ENCODE results near the gene JMJD8.
A peak's percentile ranks its signal among the peaks of the same experiment; 100 is the strongest.
"Not testable (repeated sequence)": the region's sequence is repeated elsewhere in the genome, so short reads cannot be mapped to it uniquely, and the experiment has no call there.

The JMJD8 gene

DNA sequence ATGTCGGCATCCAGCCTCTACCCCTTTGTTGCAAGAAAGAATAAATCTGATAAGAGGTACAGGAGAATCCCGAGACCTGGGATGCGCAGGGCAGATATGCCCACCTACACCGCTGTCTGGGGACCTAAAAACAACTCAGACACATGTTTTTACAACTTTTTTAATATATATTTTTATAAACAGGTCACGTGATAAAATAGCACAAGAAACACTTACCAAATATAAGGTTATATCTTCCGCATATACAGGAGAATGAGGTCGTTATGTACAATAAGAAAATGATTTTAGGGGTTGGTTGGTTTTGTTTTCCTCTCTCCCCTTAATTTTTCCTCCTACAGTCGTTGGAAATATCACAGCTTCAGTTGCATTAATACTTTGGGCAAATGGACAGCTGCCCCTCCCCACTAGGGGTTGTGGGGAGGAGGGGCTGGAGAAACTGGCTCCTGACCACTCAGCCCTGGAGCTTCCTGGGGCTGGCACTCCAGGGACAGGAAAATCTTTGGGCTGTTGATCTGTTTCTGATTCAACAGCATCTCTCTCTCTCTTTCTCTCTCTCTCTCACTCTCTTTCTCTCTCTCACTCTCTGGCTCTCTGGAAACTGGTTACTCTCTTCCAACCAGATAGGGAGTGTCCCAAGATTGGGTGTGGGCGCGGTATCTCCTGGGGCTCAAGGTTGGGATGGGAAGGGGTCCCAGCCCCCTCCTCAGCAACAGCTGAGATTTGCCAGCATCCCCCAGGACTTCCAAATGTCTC is 8.4 kb upstream of the JMJD8 start:
- no peak for DNase-seq (ENCODE audit: low spot score)

DNA sequence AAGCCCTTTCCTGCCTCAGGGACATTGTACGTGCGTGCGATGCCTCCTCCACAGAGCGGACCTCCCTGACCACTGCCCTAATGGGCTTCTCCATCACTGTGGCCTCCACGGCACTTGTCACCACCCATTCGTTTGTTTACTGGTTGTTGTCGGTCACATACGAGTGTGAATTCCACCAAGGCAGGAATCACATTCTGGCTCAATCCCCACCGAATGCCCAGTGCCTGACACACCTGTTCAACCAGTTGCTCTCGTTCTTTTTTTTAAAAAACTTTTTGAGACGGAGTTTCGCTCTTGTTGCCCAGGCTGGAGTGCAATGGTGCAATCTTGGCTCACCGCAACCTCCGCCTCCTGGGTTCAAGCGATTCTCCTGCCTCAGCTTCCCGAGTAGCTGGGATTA is 7.1 kb upstream of the JMJD8 start:
- not testable (repeated sequence) for DNase-seq (ENCODE audit: low spot score)

DNA sequence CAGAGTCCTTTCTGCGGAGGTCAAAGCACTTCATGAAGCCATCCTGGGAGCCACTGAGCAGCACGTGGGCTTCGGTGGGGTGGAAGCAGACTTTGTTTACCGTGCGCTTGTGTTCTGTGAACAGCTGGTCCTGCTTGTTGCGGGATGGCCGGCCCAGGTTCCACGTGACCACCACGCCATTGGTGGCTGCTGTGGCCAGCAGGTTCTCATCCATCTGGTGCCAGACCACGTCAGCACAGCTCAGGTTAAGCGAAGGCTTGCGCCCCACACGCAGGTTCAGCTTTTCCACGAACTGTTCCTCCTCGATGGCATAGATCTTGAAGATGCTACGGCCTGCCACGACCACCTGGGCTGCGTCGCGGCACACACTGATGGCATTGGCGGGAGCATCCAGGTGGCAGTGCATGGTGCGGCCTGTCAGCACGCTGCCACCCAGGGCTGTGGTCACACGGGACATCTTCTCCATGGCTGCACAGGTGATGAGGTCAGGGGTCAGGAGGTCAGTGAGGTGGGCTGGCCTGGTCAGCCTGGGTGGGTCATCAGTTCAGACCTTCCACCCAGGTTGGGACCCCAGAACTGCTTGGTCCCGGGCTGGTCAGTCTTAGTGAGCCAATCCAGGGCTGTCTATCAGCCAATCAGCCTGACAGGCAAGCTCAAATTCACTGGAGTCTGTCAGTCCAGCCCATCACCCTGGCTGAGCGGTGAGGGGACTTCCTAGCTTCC is 5.2 kb upstream of the JMJD8 start:
- no peak for DNase-seq (ENCODE audit: low spot score)

DNA sequence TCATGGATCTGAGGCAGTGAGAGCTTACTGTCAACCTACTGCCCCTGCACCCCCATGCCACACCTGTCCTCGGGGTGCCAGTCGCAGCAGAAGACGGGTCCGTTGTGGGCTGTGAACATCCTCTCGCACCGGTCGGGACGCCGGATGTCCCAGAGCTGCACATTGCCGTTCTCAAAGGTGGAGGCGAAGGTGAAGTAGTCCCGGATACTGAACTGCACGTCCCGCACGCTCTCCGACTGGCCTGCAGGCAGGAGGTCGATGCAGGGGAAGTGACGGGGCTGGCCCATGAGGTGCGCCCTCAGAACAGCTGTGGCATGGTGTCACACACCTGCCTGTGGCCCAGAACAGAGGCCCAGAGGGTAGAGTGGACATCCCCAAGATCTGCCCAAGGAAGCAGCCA is 3.4 kb upstream of the JMJD8 start:
- DNase-seq (ENCODE audit: low spot score): no peak

DNA sequence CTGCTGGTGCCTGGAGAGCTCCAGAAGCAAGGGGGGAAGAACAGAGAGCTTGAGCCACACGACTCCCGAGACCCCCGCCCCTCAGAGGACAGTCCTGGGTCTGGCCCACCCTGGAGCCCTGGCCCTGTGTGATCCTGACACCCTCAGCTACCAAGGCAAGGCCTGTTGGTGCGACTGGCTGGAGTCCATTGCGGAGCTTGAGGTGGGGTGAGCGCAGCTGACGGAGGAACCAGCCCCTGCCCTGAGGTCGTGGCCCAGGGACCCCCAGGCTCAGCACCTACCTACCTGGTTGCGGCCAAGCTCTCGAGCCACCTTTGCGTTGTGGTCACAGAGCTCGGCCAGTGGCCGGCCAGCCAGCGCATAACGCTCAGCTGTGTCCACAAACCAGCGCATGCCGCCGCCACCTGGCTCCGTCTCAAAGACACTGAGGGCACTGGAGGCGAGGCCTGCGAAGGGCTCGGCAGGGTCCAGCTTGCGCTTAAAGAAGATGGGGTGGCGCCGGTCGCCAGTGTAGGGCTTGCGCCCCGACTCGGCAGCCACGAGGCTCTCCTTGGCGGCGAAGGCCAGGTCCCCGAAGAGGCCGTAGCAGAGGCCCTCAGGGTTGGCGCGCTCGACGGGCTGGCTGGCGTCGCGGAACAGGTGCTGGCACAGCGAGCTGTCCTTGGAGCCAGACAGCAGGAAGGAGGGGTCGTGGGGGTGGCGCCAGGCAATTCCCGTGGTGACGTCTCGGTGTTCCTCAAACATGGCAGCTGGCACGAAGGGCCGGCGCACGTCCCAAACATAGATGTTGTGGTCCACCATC is 2.5 kb upstream of the JMJD8 start:
- no peak for DNase-seq (ENCODE audit: low spot score)

DNA sequence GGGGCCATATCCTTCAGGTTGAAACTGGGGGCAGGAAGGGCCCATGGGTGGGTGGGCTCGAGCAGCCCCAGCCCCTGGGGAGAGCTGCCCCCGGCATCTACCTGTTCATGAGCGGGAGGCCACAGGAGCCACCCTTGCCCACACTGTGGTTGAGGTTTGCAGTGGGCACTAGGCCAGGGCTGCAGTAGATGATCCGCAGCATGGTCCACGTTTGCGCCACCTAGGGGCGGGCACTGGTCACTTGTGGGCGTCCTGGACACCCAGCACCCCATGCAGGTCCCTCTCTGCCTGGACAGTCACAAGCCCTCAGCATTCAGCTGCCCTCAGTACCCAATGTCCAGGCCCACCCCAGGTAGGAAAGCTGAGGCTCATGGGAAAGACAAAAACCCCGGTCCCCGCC is 1.8 kb upstream of the JMJD8 start:
- no peak for DNase-seq (ENCODE audit: low spot score)

DNA sequence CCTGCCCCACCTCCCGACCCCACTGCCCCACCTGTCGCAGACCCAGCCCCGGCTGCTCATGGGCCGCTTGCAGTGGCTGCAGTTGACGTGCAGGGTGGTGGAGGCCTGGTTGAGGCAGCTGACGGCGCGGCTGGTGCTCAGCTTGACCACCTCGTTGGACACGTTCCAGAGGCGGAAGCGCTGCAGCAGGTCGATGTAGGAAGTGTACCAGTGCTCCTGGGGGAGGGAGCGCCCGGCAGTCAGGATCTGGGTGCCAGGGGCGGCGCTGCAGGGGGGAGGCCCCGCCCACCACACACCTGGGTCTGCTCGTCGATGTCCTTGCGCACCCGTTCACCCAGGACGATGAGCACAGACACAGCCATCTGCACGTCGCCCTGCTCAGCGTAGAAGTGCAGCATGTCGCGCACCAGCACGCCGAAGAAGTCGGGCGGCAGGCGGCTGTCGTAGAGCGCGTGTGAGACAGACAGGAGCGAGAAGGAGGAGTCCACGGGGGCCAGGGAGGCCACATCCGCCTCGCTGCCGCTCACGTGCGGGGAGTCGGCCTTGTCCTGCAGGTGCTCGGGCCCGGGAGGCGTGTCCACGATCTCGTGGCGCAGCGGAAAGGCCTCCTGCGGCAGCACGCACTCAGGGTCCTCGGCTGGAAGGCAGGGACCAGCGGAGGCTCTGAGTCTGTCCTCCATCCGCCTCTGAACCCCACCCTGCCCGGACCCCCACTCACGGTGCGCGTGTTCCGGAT is 995 bp upstream of the JMJD8 start:
- DNase-seq (ENCODE audit: low spot score): no peak

DNA sequence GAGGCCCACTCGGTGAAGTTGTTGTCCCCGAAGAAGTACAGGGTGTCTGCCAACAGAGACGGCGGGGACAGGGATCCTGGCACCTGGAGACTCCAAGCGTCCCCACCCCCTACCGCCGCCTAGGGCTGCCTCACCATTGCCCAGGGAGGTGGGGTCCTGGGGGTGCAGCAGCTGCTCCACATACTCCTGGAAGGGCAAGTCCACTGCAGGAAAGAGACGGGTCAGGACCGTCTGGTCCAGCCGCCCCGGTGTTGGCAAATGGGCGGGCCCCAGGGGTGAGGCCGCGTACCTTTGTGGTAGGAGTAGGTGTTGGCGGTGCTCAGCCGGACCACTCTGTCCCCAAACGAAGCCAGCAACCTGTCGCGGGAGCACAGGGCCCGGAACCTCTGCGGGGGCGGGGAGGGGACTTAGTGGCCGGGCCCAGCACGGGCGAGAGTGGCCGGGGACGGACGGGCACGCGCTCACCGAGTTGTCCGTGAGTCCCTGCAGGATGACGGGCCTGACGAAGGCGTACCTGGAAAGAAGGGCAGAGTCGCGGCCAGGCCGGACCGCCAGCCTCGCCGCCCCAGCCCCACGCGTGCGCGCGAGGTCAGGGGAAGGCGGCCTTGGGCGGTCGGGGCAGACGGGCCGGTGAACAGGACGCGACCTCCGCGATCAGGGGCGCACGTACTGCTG is 601 bp downstream of the JMJD8 start:
- DNase-seq (ENCODE audit: low spot score): no peak

DNA sequence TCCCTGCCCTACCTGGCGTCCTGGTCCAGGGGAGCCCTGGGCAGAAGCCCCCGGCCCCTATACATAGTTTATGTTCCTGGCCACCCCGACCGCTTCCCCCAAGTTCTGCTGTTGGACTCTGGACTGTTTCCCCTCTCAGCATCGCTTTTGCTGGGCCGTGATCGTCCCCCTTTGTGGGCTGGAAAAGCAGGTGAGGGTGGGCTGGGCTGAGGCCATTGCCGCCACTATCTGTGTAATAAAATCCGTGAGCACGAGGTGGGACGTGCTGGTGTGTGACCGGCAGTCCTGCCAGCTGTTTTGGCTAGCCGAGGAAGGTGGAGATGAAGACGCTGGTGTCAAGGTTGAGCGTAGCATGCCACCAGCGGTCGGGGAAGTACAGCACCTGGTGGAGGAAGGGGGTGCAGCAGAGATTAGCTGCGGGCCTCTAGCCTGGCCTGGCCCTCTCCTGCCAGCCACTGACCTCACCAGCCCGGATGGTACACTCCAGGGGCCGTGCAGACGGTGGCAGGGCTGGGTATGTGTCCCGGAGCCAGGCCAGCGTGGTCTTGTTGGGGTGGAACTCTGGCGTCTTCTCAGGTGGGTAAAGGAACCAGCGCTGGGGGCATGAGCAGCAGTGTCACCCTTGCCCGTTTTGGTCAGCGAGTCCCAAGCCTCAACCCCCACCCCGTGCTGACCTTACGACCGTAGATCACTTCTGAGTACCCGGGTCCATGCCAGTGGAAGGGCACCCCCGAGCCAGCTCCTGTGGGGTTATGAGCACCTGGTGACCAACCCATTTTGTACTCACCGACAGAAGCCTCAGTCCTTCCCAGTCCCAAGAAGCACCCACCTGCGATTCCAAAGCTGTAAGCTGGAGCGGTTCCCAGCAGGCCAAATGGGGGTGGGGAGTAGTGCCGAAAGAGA is 1.4 kb downstream of the JMJD8 start:
- DNase-seq (ENCODE audit: low spot score): no peak

DNA sequence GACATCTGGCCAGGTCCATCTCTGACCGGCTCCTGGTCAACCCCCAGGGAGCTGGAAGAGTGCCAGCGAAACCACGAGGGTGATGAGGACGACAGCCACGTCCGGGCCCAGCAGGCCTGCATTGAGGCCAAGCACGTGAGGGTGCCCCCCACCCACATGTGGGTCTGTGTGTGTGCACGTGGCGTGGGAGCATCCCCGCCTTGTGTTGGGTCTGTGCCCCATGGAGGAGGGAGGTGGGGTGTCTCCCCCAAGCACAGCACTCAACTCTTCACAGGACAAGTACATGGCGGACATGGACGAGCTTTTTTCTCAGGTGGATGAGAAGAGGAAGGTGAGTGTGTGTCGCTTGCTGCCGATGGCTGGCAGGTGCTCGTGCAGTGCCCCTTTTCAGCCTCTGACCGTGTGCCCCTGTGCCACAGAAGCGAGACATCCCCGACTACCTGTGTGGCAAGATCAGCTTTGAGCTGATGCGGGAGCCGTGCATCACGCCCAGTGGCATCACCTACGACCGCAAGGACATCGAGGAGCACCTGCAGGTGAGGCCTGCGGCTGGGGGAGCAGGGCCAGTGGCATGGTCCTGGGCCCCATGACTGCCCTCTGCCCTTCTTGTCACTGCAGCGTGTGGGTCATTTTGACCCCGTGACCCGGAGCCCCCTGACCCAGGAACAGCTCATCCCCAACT is 2.2 kb downstream of the JMJD8 start:
- no peak for DNase-seq (ENCODE audit: low spot score)

DNA sequence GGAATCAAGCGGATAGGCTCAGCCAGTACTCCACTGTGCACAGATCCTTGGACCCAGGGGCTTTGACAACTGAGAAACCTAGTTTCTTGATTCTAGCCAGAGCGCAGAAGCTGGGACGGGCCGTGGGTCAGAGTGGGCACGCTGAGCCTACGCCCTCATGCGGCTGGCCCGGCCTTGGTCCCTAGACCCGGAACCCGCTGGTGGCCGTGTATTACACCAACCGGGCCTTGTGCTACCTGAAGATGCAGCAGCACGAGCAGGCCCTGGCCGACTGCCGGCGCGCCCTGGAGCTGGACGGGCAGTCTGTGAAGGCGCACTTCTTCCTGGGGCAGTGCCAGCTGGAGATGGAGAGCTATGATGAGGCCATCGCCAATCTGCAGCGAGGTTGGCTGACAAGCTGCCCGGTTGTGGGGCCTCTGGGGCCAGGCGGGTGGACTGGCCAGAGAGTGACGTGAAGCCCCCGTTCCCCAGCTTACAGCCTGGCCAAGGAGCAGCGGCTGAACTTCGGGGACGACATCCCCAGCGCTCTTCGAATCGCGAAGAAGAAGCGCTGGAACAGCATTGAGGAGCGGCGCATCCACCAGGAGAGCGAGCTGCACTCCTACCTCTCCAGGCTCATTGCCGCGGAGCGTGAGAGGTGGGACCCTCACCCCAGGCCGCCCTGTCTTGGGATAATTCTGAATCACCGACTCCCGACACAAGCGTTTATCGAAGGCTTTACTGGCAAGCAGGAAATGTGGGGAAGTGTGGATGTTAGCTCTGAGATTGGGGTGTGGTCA is 3.0 kb downstream of the JMJD8 start:
- no peak for DNase-seq (ENCODE audit: low spot score)

DNA sequence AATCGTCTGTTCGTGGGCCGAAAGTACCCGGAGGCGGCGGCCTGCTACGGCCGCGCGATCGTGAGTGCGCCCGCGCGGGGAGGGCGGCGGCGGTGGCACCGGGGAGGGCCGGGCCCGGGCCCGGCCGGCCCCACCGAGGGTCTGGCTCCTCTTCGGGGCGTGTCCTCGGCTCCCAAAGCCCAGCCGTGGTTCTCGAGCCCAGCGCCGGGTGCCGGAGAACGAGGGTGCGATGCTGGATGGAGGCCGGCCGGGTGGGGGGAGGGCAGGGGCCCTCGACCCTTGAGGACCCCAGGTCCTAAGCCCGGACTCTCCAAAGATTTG is 3.5 kb downstream of the JMJD8 start:
- DNase-seq (ENCODE audit: low spot score): no peak

DNA sequence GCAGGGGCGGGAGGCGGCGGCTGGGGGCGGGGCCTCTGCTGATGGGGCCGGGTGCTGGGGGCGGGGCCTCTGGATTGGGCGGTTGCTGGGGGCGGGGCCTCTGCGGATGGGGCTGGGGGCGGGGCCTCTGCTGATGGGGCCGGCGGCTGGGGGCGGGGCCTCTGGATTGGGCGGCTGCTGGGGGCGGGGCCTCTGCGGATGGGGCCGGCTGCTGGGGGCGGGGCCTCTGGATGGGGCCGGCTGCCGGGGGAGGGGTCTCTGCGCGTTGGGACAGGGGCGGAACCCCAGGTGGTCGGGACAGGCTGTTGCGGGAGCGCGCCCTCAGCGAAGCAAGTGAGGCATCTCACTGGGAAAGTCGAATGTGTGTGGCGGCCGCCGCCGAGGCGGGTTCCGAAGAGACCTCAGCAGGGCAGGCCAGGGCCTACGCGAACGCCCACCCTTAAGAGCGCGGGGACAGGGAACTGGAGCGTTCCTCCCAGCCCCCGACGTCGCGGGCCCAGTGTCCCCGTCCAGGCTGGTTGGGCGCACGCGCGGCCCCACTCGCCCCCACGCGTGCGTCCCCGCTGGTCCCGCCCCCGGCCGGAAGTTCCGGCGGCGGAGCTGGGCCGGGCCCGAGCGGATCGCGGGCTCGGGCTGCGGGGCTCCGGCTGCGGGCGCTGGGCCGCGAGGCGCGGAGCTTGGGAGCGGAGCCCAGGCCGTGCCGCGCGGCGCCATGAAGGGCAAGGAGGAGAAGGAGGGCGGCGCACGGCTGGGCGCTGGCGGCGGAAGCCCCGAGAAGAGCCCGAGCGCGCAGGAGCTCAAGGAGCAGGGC is 4.1 kb downstream of the JMJD8 start, which contains the start of gene STUB1:
STUB1 (plus strand) TSS at position 597 of the 811 bp plus-strand sequence; CDS start at position 713, 116 bp downstream.
- peak; percentile 88 for DNase-seq (ENCODE audit: low spot score)

DNA sequence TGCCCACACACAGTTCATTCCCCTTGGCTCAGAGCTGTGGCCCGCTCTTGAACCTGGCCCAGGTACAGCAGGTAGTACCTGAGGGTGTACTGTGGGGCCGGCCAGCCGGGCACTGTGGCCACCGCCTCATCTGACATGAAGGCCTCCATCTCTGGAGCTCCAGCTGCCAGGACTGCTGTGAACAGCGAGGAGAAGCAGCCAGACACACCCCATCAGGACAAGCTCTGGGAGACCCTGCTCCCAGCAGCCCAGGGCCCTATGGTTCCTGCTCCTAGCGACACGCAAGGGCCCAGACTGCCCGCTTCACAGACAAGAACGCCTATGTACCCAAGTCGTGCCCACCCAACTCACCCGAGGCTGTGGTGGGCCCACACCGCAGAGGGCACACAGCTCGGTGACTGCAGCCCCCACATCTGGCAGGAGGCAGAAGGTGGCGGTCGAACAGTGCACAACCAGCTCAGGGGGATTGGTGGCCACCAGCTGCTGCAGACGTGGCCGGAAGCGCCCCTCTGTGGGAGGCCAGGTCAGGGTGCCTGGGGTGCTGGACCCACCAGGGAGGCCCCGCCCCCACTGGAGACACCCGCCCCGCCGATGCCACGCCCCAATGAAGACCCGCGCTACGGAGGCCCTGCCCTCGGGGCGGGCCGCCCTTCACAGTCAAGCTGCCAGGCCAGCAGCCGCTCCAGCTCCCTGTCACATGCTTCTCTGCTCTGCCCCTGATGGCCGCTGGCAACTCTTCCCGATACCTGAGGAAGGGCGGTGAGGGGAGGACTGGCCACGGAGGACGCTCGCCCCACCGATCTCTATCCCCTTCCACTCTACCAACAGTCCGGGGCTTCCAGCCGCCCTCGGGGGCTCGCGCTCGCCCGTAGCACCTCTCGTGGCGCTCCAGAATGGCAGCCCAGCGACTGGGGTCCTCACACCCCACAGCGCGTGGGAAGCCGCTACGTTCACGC is 5.0 kb downstream of the JMJD8 start:
- peak; percentile 88 for DNase-seq (ENCODE audit: low spot score)

DNA sequence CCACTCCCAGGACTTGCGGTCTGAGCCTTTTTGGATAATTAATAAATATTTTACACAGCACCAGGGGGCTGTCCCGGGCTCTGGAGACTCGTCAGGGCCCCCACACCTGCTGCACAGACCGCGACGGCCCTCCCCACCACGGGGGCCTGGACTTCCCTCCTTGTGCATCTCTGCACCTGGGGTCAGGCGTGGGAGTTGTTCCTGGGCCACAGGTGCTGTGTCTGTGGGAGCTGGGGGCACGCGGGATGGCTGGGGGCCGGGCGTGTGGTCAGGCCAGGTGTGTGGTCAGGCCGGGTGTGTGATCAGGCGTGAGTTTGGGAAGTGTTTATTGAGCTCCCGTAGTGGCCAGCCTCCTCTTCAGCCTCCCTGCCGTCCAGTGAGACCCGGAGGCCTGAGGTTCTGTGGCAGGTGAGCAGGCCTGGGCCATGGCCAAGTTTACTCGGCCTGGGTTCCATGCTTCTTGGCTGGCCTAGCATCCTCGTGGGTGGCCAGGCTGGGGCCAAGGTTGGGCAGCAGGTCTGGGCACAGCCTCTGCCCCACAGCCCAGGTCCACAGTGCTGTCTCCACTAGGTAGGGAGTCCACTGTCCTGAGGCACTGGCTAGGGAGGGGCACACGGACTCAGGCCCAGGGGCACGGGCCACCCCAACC is 5.8 kb downstream of the JMJD8 start:
- DNase-seq (ENCODE audit: low spot score): no peak
